ENCODE results near the gene TPM1.

TPM1 gene

GRCh38 chr15:62997441-62997840 lies 45.1 kb upstream of the TPM1 start:
- TF ChIP-seq, protein P1, sequence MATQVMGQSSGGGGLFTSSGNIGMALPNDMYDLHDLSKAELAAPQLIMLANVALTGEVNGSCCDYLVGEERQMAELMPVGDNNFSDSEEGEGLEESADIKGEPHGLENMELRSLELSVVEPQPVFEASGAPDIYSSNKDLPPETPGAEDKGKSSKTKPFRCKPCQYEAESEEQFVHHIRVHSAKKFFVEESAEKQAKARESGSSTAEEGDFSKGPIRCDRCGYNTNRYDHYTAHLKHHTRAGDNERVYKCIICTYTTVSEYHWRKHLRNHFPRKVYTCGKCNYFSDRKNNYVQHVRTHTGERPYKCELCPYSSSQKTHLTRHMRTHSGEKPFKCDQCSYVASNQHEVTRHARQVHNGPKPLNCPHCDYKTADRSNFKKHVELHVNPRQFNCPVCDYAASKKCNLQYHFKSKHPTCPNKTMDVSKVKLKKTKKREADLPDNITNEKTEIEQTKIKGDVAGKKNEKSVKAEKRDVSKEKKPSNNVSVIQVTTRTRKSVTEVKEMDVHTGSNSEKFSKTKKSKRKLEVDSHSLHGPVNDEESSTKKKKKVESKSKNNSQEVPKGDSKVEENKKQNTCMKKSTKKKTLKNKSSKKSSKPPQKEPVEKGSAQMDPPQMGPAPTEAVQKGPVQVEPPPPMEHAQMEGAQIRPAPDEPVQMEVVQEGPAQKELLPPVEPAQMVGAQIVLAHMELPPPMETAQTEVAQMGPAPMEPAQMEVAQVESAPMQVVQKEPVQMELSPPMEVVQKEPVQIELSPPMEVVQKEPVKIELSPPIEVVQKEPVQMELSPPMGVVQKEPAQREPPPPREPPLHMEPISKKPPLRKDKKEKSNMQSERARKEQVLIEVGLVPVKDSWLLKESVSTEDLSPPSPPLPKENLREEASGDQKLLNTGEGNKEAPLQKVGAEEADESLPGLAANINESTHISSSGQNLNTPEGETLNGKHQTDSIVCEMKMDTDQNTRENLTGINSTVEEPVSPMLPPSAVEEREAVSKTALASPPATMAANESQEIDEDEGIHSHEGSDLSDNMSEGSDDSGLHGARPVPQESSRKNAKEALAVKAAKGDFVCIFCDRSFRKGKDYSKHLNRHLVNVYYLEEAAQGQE (IDR thresholded peaks at IDR 0.05; ENCODE audit: insufficient read depth in 1 of 2, low read depth in 2 of 2, low read length in 2 of 2), result no peak
- TF ChIP-seq FOXP2 (optimal IDR thresholded peaks at IDR 0.05; ENCODE audit: borderline replicate concordance, extremely low read depth, extremely low read length, insufficient read depth), result no peak
- no peak for TF ChIP-seq POLR2AphosphoS5 (IDR thresholded peaks at IDR 0.05; ENCODE audit: low read depth, low read length)
- TF ChIP-seq TAF1 (IDR thresholded peaks at IDR 0.05; ENCODE audit: borderline replicate concordance, insufficient read depth, low read length), result no peak

DNA sequence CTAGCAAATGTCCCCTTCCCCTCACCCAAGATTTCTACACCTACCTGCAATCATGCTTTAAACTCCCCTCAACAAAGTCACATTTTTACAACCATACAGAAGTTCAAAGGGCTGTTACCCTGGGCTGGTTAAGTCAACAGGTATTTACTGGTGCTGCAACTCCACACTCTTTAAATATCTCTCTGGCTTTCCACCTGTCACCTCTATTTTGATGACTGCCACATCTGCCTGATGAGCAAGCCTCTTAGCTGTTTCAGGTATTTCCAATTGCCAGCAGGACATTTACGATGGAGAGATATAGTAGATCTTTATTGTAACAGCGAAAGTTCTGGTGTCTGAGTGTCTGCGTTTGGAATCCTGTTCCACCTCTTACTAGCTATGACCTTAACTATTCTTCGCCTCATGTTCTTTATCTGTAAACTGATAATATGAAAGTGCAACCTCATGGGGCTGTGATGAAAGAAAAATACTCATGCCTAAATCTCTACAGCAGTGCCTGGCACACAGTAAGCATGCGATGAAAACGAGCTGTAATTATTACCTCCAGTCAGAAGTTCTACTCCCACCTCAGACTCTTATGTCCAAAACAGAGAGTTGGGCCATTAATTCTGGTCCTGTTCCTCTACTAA lies 44.2 kb upstream of the TPM1 start:
- TF ChIP-seq, protein P1 (IDR thresholded peaks at IDR 0.05; ENCODE audit: insufficient read depth in 1 of 2, low read depth in 2 of 2, low read length in 2 of 2), result no peak
- TF ChIP-seq FOXP2 (optimal IDR thresholded peaks at IDR 0.05; ENCODE audit: borderline replicate concordance, extremely low read depth, extremely low read length, insufficient read depth) (no peak), SIN3A (IDR thresholded peaks at IDR 0.05; ENCODE audit: borderline replicate concordance, insufficient read depth, low read length) (no peak), TAF1 (IDR thresholded peaks at IDR 0.05; ENCODE audit: borderline replicate concordance, insufficient read depth, low read length) (no peak)

GRCh38 chr15:62999178-62999577 lies 43.4 kb upstream of the TPM1 start:
- TF ChIP-seq POLR2AphosphoS5 (IDR thresholded peaks at IDR 0.05; ENCODE audit: low read depth, low read length), result no peak
- no peak for TF ChIP-seq TAF1 (IDR thresholded peaks at IDR 0.05; ENCODE audit: borderline replicate concordance, insufficient read depth, low read length)

DNA sequence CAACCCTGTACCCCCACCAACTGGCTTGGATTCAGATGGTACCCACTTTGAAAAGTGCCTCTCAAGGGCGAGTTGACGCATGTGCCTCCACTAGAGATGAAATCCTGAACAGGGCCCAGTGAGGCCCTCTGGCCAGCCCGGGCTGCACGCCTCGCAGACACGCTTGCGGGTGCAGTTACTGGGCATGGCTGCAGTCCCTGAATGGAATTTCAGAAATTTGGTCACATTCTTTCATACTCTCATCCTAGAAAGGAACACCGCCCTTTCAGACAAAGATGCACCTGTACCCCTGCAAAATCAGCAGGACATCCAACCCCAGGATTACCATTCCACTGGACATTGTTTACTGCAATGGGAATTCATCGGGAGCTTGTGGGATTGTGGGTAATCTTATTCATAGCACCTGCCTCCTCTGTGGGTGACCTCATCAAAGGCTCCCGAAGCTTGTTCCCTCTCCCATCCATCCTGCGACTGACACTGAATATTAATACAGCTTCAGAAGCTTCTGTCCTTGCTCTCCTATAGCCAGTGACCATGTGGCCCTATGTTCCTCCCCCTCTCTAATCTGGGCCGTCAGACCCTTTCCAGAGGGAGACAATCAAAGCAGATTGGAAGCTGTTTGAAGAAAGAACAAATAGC lies 42.5 kb upstream of the TPM1 start:
- TF ChIP-seq SIN3A (IDR thresholded peaks at IDR 0.05; ENCODE audit: borderline replicate concordance, insufficient read depth, low read length) (no peak), POLR2AphosphoS5 (IDR thresholded peaks at IDR 0.05; ENCODE audit: low read depth, low read length) (no peak), FOXP2 (optimal IDR thresholded peaks at IDR 0.05; ENCODE audit: borderline replicate concordance, extremely low read depth, extremely low read length, insufficient read depth) (no peak), TAF1 (IDR thresholded peaks at IDR 0.05; ENCODE audit: borderline replicate concordance, insufficient read depth, low read length) (no peak)
- TF ChIP-seq, protein P1 (IDR thresholded peaks at IDR 0.05; ENCODE audit: insufficient read depth in 1 of 2, low read depth in 2 of 2, low read length in 2 of 2), result no peak

DNA sequence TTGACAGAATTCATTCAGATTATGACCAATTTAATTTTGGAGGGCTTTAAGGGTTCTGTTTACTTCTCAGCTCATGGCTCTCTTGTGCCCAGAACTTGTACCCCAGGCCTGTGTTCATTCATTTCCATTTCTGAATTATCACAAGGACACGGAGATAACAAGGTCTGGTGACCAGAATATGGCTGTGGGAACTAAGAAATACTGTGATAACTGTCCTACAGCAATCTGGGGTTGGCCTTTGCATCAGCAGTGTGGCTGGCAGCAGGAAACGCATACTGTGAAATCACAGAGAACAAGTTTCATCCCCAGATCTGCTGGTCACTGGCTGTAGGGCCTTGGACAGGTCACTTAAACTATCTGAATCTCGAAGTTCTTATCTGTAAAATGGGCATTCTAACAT lies 41.8 kb upstream of the TPM1 start:
- TF ChIP-seq SIN3A (IDR thresholded peaks at IDR 0.05; ENCODE audit: borderline replicate concordance, insufficient read depth, low read length) (no peak), POLR2AphosphoS5 (IDR thresholded peaks at IDR 0.05; ENCODE audit: low read depth, low read length) (no peak), FOXP2 (optimal IDR thresholded peaks at IDR 0.05; ENCODE audit: borderline replicate concordance, extremely low read depth, extremely low read length, insufficient read depth) (no peak), TAF1 (IDR thresholded peaks at IDR 0.05; ENCODE audit: borderline replicate concordance, insufficient read depth, low read length) (no peak)
- TF ChIP-seq, protein P1 (IDR thresholded peaks at IDR 0.05; ENCODE audit: insufficient read depth in 1 of 2, low read depth in 2 of 2, low read length in 2 of 2), result no peak

Measured in PFSK-1 (cell line).